HepG2 (cell line): ENCODE data around the gene TBC1D1. TPM values are rescaled to one million over a fixed set of nuclear protein-coding genes. Genes with fewer than 3 reads are reported as not detected.

ENCODE experiments used
- ATAC-seq: fragments of 200-7000 bp; cut with Tn5 transposase; 3 replicates; pipeline ENCODE4 v1.9.1; 2020; ENCODE audit warnings: mild to moderate bottlenecking, moderate library complexity
- BruUV-seq: library from RNA; stranded (reverse); fragments of 400-500 nt; replicated peaks from 2 replicates; lab custom pipeline; 2021; lab: Mats Ljungman, UMichigan
- CTCF ChIA-PET: fragments of 300-600 bp; formaldehyde crosslinking; extraction: SDS; loops from one replicate; lab custom pipeline; 2021; ENCODE audit warnings: low total read pairs, inconsistent platforms, low intra/inter-chr PET ratio; lab: Yijun Ruan, JAX
- POLR2A ChIA-PET: fragments of 350-600 bp; sonication (Branson Sonifier 250); formaldehyde crosslinking; loops from one replicate; lab custom pipeline; 2020; ENCODE audit warnings: antibody characterized with exemption, inconsistent platforms; lab: Yijun Ruan, JAX
- DNase-seq: peaks from one replicate; pipeline ENCODE4 v3.0.0-alpha.2; 2015; ENCODE audit warnings: low spot score
- FAIRE-seq: peaks from 3 replicates; lab custom pipeline; 2011; peaks lifted over from hg19 to GRCh38; lab: Jason Lieb, UNC
- H2AFZ ChIP-seq: one replicate; pipeline ENCODE4 v1.6.1; 2011; ENCODE audit warnings: low read length, inconsistent platforms
- H3K27ac ChIP-seq: fragments of 300-600 bp; 3 replicates; pipeline ENCODE4 v1.8.0; 2011; ENCODE audit warnings: mixed run types, mild to moderate bottlenecking, mixed read lengths, low read length, inconsistent platforms; ENCODE audit not compliant: insufficient read depth; ENCODE audit errors: extremely low read length
- H3K27me3 ChIP-seq, 2 experiments: fragments of 200-600 bp in 1 of 2; 2 replicates in 1 of 2; 3 replicates in 1 of 2; pipeline versions ENCODE4 v1.6.0 to v1.8.0; 2011; ENCODE audit warnings: low read length in 2 of 2, mild to moderate bottlenecking in 2 of 2, moderate library complexity in 2 of 2, inconsistent platforms in 1 of 2; ENCODE audit not compliant: insufficient read depth in 2 of 2, control insufficient read depth in 1 of 2
- H3K36me3 ChIP-seq, 2 experiments: fragments of 200-600 bp in 1 of 2; replicated peaks in 1 of 2; 2 replicates in 1 of 2; 3 replicates in 1 of 2; pipeline versions ENCODE4 v1.5.1 to v1.8.0; 2011; ENCODE audit warnings: low read length in 2 of 2, inconsistent platforms in 1 of 2; ENCODE audit not compliant: insufficient read depth in 2 of 2, control insufficient read depth in 1 of 2
- H3K4me1 ChIP-seq: 2 replicates; pipeline ENCODE4 v1.5.1; 2012; ENCODE audit warnings: low read length, inconsistent platforms; ENCODE audit not compliant: insufficient read depth
- H3K4me2 ChIP-seq: 2 replicates; pipeline ENCODE4 v1.6.0; 2011; ENCODE audit warnings: low read depth, low read length, inconsistent platforms
- H3K4me3 ChIP-seq, 3 experiments: fragments of 200-600 bp in 1 of 3; sonication (generic), shearing (Covaris generic) in 1 of 3; replicated peaks in 1 of 3; 2 replicates each; pipeline ENCODE4 v1.5.1; 2011 to 2016; ENCODE audit warnings: low read length in 3 of 3, inconsistent platforms in 2 of 3, low read depth in 2 of 3, mild to moderate bottlenecking in 2 of 3, control low read depth in 1 of 3, mixed read lengths in 1 of 3; ENCODE audit not compliant: insufficient read depth in 1 of 3
- H3K79me2 ChIP-seq: one replicate; pipeline ENCODE4 v1.6.1; 2011; ENCODE audit warnings: low read length, inconsistent platforms; ENCODE audit not compliant: insufficient read depth
- H3K9ac ChIP-seq: 2 replicates; pipeline ENCODE4 v1.6.0; 2011; ENCODE audit warnings: mild to moderate bottlenecking, low read depth, low read length, inconsistent platforms; ENCODE audit not compliant: insufficient read depth
- H3K9me3 ChIP-seq: 2 replicates; pipeline ENCODE4 v1.5.1; 2012; ENCODE audit warnings: mild to moderate bottlenecking, low read length
- H4K20me1 ChIP-seq: 2 replicates; pipeline ENCODE4 v1.6.0; 2011; ENCODE audit warnings: inconsistent platforms, mild to moderate bottlenecking, low read length, moderate library complexity; ENCODE audit not compliant: insufficient read depth
- ATF7 ChIP-seq, 2 experiments: fragments of 450-650 bp in 1 of 2; sonication (generic) in 1 of 2; formaldehyde crosslinking in 1 of 2; IDR thresholded peaks; 2 replicates each; pipeline versions ENCODE4 v1.4.0 to v1.6.1; 2016 to 2020; ENCODE audit warnings: antibody characterized with exemption in 1 of 2, mild to moderate bottlenecking in 1 of 2, missing genetic modification reagents in 1 of 2
- WGBS: methylation state at CpG from one replicate; pipeline ENCODE4 v1.1.6; 2017; ENCODE audit warnings: low lambda C conversion rate; 5-methylcytosine and 5-hydroxymethylcytosine counted together
- in situ Hi-C: cut with HindIII; loops from 2 replicates; pipeline ENCODE4 v1.10.0; 2017; ENCODE audit warnings: low pct_unique_long_range_greater_than_20kb; ENCODE audit not compliant: extremely low pct_ligation_motif_present
- intact Hi-C: fragments of 100-400 bp; cut with micrococcal nuclease; formaldehyde crosslinking; loops from one replicate; pipeline ENCODE4 v1.10.0; 2022; ENCODE audit not compliant: unreplicated experiment
- polyA plus RNA-seq, 8 experiments: library from polyadenylated mRNA; depleted of rRNA in 3 of 8; stranded (reverse) in 7 of 8; unstranded in 1 of 8; fragments of >200 nt; fragmentation: Illumina TruSeq in 4 of 8; extraction: Trizol in 4 of 8; gene quantifications; 2 replicates each; pipeline versions ENCODE4 v1.2.1 to v1.2.3, GENCODE V29; 2011 to 2016; ENCODE audit warnings: low read depth in 4 of 8, missing spikeins in 1 of 8, mixed read lengths in 1 of 8; ENCODE audit not compliant: insufficient read depth in 1 of 8
- total RNA-seq, 5 experiments: library from RNA; depleted of rRNA; stranded (reverse); fragments of >200 nt; fragmentation: Illumina TruSeq; extraction: Trizol; gene quantifications; 2 replicates each; pipeline ENCODE4 v1.2.3, GENCODE V29; 2016; ENCODE audit warnings: low read depth in 1 of 5
- TF ChIP-seq, protein P1 (sequence below): IDR thresholded peaks from 2 replicates; pipeline ENCODE4 v1.4.0; 2020; ENCODE audit warnings: mild to moderate bottlenecking, missing genetic modification reagents

The TBC1D1 gene
- total and polyA plus RNA-seq, 2 of the 13 experiments (the other 11 are each of a cell fraction or from before 2014, with no cell fraction given): 37.3 to 62.8 TPM

DNA sequence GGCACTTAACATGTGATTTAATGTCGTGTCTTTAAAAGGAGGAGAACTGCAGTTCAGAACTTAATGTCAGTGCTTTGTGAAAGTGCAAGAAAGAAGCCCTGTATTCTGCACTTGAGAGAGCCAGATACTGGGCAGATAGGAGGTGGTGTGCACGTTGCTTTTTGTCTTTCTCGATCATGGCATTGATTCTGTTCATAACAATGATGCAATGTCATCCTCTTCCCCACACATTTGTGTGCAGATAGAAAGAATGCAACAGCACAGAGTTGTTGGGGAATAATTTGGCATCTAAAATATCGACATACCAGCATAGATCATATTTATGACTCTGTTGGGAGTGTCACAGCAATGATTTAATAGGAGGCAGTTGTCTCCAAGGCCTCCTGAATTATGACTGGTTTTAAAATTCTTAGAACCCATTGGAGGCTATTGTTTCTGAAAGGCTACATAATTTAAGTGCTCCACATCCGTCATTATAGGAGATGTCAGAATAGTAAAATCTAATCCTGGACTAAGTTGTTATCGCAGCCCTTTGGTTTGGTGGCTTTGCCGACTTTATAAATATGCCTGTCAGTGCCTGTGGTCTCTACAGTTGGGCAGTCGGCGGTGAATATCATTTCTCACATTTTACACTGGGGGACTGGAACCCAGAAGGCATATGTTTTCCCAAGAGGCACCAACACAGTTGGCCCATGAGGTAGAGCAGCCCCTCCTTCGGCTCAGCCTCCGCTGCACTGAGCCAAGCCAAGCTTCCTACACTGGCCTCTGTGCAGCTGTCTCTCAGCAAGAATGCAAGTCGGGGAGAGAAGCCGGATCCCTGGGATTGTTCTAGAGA lies 194.2 kb downstream of the TBC1D1 start:
- CTCF ChIA-PET: no interaction called here
- in situ Hi-C loops: no loop called here
- H4K20me1 ChIP-seq: no peaks in the 10 kb centered on the region
- peaks cover 3 to 10% of the 10 kb centered on the region in 2 experiments; a peak in 3 of 5 replicates for H3K36me3 ChIP-seq
- H3K79me2 ChIP-seq: no peaks in the 10 kb centered on the region
- peak; percentile 23; the same call in 1 of the 2 replicates for TF ChIP-seq ATF7 (IDR thresholded peaks at IDR 0.05)
- TF ChIP-seq ATF7 (CRISPR knock-in tag; IDR thresholded peaks at IDR 0.05): no peak
- TF ChIP-seq, protein P1, sequence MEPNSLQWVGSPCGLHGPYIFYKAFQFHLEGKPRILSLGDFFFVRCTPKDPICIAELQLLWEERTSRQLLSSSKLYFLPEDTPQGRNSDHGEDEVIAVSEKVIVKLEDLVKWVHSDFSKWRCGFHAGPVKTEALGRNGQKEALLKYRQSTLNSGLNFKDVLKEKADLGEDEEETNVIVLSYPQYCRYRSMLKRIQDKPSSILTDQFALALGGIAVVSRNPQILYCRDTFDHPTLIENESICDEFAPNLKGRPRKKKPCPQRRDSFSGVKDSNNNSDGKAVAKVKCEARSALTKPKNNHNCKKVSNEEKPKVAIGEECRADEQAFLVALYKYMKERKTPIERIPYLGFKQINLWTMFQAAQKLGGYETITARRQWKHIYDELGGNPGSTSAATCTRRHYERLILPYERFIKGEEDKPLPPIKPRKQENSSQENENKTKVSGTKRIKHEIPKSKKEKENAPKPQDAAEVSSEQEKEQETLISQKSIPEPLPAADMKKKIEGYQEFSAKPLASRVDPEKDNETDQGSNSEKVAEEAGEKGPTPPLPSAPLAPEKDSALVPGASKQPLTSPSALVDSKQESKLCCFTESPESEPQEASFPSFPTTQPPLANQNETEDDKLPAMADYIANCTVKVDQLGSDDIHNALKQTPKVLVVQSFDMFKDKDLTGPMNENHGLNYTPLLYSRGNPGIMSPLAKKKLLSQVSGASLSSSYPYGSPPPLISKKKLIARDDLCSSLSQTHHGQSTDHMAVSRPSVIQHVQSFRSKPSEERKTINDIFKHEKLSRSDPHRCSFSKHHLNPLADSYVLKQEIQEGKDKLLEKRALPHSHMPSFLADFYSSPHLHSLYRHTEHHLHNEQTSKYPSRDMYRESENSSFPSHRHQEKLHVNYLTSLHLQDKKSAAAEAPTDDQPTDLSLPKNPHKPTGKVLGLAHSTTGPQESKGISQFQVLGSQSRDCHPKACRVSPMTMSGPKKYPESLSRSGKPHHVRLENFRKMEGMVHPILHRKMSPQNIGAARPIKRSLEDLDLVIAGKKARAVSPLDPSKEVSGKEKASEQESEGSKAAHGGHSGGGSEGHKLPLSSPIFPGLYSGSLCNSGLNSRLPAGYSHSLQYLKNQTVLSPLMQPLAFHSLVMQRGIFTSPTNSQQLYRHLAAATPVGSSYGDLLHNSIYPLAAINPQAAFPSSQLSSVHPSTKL (CRISPR knock-in tag): no peak
- DNase-seq (no peak), FAIRE-seq (no peak), ATAC-seq (no peak)
- H3K27me3 ChIP-seq: no peaks in the 10 kb centered on the region
- peaks cover 56% of the 10 kb centered on the region for H3K4me1 ChIP-seq
- no peaks in the 10 kb centered on the region for H3K9me3 ChIP-seq
- H3K4me2 ChIP-seq: no peak overlapping the region
- intact Hi-C loops: no loop called here
- BruUV-seq: no TSS peak
- H3K27ac ChIP-seq: no peak overlapping the region
- H2AFZ ChIP-seq: no peak overlapping the region
- POLR2A ChIA-PET: no interaction called here
- 89% methylated on average over 11 of the region's 13 CpGs for WGBS
- no peak overlapping the region for H3K4me3 ChIP-seq
- H3K9ac ChIP-seq: no peak overlapping the region
